Activated CD4-positive, alpha-beta T cell treated with anti-CD3 and anti-CD28 coated beads for 4 hours (primary cell): ENCODE results near the gene NUP54.

Experiments used
- DNase-seq, 2 donors: peaks; one replicate each; pipeline ENCODE4 v3.0.0-alpha.2; 2020

NUP54 gene, protein sequence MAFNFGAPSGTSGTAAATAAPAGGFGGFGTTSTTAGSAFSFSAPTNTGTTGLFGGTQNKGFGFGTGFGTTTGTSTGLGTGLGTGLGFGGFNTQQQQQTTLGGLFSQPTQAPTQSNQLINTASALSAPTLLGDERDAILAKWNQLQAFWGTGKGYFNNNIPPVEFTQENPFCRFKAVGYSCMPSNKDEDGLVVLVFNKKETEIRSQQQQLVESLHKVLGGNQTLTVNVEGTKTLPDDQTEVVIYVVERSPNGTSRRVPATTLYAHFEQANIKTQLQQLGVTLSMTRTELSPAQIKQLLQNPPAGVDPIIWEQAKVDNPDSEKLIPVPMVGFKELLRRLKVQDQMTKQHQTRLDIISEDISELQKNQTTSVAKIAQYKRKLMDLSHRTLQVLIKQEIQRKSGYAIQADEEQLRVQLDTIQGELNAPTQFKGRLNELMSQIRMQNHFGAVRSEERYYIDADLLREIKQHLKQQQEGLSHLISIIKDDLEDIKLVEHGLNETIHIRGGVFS

DNA sequence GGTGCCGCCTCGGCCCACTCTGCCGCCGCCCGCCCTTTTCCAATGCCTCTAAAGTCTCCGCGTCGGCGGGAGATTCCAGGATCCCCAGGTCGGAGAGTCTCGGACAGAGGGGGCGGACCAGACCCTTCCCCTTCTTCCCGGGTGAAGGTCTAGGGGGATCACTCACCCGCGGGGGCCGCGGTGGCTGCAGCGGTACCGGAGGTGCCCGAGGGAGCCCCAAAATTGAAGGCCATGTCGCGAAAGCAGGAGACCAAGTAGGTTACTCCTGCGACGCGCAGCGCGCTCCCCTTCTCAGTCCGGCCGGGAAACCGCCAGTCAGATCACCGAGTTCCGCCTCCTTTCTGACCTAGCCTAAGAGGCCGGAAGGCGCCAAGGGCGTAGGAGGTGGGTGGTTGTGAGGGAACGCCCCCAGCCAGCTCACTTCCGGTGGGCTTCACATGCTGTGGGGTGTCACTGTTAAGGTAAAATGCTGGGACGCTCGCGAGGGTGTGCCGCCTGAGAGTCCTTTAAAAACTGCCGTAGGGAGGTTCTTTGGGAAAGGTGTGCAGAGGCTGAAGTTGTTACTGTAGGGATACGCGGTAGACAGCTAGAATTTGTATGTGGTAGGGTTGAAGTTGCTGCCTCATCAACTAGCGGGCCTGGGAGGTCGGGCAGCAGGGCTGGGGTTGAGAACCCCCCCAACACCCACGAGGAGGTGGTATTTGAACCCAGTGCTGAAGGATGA, at the start of gene NUP54:
NUP54 (minus strand) TSS at position 256 of the 724 bp plus-strand sequence; CDS start at position 233, 23 bp downstream.
- peak; percentile 93 to 95 for DNase-seq

DNA sequence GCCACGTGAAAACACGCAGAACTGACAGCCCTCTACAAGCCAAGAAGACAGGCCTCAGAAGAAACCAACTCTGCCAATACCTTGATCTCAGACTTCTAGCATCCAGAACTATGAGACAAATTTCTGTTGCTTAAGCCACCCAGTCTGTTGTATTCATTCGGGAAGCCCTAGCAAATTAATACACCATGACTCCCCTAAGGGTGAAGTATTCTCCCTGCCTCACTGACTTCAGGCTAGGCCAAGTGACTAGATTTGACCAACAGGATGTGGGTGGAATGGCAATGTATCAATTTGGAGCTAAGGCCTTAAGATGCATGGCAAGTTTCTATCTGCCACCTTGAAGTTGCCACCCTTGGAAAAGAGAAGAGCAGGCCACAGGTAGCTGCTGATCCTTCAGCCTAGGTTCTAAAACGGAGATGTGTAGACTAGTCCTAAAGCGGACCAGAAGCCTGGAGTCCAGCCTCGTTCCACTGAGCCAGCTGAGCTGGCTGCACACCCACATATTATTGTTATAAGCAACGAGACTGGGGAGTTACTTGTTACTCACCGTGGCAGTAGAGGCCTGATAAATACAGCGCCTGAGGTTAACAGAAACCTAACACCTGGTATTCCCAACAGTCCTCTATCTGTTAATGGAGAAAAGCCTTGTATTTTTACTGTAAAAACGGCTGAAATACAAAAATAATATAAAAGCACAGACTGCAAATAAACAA, 49.0 kb upstream of the NUP54 start:
- DNase-seq, result no peak

DNA sequence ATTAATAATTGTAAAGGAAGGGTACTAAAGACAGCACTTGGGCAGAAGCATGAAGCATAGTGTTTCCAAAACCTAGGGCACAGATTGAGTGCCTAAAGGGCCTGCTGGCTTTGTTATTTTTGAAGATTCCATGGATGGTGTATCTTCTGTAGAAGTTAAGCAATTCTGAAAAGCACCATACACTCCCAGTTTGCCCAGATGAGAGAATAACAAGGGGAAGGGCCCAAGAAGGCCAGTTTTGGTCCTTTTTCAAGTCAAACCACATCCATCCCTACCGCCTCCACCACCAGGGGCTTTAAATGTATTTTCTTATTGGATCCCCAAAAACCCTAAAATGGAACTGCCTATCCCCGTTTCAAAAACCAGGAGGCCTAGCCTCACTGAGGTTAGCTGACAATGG, 48.2 kb upstream of the NUP54 start:
- DNase-seq, result no peak

DNA sequence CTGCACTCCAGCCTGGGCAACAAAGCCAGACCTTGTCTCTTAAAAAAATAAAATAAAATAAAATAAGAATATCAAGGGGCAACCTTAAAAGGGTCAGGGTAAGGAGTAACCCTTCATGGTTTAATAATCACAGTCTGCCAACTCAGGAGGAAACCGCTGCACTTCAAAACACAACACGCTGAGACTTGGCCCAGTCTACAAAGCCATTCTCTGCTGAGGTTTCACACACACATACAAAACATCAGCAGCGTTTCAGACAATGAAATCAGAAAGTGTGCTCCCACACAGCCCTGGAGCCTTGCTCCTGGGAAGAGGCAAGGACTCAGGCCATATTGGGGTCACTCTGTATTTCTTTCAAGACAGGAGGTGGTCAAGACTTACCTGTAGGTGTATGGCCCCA, 47.1 kb upstream of the NUP54 start:
- DNase-seq, result no peak

DNA sequence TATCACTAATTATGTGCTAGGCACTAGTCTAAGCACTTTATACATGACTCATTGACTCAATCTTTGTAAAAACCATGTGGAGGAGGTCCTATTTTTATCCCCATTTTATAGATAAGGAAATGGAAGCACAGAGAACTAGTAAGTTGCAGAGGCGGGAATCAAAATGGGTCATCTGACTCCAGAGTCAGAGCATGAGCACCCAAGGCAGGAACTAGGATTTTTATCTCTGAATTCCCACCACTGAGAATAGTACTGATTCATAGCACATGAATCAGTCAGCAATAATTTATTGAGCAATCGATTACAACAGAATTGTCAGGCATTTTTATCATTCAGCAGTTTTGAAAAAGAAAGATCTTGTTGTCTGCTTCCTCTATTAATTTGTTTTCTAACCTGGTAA, 46.1 kb upstream of the NUP54 start:
- no peak for DNase-seq

DNA sequence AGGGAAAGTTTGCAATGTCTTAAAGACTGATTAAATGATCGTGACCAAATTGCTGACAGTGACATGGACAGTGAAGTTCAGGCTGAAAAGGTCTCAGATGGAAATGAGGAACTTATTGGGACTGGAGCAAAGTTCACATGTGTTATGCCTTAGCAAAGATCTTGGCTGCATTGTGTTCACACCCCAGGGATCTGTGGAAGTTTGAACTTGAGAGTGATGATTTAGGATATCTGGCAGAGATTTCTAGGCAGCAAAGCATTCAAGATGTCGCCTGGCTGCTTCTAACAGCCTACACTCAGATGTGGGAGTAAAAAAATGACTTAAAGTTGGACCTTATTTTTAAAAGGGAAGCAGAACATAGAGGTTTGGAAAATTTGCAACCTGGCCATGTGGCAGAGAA, 44.0 kb upstream of the NUP54 start:
- no peak for DNase-seq

DNA sequence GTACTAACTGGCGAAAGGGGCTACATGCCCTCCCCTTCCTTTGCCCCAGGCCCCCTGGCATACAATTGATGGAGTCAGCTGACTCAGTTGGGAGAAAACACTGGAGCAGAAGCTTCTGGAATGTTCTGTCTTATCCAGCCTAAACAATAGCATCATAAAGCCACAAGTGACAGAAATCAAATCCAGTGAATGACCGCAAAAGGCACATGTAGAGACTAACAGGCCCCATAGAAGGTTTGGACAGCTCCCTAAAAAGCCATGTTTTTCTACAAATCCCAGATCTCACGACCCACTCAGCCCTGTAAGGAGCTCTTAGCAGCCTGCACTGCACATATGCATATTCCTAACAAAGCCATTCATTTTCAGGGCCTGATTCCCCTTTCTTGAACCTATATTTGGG, 40.4 kb upstream of the NUP54 start:
- no peak for DNase-seq

DNA sequence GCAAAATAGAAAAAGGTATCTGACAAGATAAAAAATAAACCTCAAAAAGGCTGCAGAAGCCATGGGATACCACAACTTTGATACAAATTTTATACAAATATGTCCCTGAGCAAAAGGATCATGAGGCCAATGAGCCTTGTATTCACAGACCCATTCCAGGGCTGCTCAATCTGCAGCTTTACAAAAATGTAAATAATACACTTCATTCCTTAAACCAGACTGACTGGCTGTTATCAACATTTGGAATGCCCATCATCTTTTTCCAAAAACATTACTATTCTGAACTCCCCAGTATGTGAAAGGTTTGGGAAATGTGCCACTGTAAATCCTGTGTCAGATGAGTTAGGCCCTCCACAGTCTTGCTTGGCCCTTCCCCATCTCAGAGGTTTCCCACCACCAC, 40.0 kb upstream of the NUP54 start:
- no peak for DNase-seq

DNA sequence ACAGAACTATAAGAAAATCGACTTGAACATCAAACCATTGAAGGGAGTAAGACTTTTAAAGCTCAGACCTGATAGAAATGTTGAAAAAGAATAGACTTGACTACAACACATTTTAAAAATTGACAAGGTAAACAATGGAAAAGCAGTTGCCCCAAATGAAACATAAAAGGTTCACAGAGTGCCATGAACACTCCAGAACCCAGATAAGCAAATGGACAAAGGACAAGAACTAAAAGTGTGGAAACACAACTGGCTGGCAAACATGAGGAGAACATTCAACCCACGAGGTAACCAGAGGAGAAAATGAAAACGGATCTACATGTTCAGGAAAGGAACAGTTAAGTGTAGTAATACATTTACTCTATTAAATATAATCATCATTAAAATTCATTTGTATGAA, 39.0 kb upstream of the NUP54 start:
- no peak for DNase-seq

DNA sequence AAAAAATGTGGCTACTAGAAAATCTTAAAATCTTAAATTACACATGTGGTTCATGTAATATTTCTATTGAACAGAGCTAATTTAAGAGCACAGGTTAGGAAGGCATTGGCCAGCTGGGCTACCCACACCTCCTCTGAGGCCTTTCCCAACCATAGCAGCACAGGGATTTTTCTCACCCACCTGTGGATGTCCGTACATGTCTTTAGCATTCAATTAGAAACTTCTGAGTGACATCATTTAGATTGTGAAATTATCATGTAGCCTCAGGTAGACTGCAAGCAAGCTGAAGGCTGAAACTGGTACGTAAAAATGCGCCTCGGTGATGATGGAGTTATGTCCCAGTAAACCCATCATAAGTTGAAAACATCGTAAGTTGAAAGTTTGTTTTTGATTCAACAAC, 34.3 kb upstream of the NUP54 start:
- DNase-seq, result no peak

DNA sequence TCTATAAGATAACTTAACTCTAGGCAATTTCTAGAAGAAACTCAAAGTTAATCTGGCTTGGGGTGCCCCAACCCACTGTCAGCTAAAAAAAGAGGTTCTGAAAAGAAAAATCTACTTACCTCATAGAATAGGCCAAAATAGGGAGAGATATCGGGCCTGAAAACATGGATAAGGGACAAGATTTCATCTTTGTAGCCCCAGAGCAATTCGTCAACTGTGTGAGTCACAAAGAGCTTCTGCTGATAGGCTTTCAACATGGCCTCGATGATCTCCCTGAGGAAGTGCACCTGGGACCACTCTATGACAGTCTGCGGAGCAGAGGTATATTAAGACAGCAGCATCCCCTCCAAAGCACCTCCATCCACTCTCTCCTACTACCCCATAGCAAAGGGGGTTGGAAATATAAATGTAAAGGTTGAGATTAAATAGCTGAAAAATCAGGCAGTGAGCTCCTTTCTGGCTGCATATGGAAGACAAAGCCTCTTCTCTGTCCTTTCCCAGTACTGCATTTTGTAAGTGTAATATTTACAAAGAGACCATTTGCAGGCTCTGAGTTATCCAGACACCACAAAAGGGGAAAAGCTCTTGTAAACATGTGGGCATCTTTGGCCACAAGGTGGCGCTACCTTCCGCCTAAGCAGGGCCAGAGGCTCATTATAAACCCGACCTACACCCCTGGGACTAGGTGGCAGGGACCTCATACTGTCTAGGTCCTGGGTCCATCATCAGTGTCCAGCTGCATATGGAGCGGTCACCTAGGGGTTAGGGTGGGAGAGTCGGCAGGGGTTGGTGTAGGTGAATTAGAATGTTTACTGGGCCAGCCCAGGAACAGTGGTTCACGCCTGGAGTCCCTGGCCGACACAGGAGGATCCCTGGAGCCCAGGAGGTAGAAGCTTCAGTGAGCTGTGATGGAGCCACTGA, 31.5 kb upstream of the NUP54 start:
- DNase-seq, result peak; percentile 78 to 82

DNA sequence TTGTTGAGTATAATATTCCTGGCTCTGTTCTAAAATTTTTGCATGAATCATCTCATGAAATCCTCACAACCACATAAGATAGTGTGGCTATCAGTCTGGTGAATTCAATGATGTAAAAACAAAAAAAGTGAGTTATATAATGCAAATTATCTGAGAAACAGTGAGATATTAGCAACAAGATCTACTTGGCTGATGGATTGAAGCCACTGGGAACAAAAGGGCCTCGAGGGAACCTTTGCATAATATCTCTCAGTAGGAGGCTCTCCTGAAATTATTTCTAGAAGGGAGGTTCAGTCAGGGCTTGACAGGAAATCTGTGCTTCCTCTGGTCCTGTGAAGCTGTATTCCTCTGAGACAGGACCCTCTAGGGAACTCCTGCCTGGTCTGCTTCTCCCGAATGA, 30.1 kb upstream of the NUP54 start:
- no peak for DNase-seq

DNA sequence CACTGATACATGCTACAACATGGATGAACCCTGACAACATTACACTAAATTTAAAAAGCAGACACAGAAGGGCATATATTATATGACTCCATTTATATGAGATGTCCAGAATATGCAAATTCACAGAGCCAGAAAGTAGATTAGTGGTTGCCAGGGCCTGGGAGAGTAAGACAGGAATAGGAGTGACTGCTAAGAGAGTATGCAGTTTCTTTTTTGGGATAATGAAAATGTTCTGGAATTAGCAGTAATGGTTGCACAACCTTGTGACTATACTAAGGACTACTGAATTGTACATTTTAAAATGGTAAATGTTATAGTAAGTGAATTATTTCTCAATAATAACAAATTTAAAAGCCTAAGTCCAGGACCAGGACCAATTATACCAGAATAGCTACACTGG, 29.5 kb upstream of the NUP54 start:
- no peak for DNase-seq

DNA sequence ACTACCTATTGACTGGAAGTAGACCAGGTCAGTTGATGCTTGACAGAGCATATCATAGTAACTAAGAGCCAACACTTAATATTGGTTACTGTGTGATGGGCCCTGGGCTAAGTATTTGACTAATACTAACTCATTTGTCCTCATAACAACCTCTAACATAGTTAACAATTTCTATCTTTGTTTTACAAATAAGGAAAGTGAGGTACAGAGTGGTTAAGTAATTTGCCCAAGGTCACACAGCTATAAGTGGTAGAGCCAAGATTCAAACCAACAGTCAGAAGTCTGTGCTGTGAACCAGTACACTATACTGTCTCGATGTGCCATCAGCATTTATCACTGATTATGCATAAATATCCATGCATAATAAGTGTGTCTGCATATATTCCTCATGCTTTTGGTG, 27.1 kb upstream of the NUP54 start:
- DNase-seq, result no peak

DNA sequence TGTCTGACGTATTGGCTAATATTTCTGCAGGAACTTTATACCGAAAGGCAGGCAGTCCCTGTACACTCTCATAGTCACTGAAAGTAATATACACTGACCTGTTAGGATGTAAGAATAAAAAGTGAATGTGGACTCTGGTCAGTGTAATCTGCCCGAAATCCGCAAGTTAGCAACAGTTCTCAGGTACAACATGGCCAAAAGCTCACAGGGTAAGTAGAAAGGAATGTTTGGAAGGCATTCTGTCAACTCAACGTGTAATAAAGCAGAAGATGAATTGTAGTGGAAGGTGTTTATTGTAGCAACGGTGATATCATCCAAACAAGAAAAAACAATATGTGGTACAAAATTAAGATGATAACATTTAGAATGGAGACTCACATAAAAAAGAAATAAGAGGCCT, 26.0 kb upstream of the NUP54 start:
- no peak for DNase-seq

DNA sequence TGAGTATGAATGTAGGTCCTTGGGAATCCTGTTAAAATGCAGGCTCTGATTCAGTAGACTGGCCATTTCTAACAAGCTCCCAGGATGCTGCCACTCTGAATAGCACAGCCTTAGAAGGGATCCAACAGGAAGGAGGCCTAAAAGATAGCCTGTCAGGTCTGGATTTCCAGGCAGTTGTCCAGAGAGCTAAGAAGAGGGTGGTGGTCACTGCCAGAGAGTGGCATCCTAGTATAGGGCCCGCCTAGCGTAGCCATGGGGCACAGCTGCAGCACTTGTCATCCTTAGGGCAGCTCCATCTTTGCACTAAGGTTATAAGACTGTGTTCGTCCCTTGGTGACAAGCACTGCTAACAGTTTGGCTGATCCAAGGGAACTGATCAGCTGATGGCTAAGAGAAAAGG, 20.5 kb upstream of the NUP54 start:
- no peak for DNase-seq

DNA sequence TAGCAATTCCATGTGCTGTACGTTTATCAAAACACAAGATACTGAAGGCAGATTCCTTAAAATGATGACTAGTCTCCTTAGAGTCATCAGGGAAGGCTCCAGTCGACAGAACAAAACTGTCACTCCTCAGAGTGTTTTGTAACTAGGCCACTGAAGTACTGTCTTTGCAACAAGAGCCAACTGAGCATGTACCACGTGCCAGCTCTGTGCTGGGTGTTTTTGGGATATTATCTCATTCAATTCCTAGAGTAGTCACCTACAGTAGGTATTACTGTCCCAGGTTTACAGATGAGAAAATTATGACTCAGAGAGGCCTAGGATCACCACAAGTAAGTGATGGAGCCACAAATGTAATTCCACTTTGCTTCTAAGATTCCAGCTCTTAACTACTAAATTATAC, 18.3 kb upstream of the NUP54 start:
- no peak for DNase-seq

DNA sequence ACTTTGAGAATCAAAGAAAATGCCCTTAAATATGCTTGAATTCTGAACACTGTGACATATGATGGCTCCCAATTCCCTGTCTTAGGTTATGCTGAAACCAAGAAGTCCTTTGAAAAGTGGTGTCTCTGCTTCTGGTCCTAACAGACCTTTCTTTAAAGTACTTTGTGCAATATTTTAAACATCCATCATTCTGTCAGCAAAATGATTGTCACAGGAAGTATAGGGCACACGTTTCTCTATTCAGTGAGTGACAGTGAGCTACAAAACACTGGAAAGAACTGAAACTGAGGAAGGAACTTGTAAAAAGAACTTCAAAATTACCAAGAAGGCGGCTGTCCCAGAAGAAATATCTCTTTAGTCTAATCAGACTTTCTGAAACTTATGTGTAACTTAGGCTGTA, 12.2 kb upstream of the NUP54 start:
- no peak for DNase-seq

DNA sequence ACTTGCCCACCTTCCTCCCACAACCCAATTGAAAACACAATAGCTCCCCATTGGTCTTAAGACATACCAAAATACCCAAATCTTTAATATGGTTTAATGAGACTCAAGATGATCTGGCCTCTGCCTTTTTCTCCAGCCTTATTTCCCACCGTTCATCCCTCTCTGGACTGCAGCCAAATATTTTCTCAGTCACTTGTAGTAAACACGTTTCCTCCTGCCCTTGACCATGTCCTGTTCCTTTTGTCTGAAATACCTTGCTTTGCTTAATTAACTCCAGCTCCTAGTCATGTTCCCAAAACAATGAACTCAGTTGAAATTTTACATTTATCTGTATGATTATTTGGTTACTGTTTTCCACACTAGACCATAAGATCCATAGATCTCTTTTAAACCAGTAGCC, 8.4 kb upstream of the NUP54 start:
- DNase-seq, result no peak

DNA sequence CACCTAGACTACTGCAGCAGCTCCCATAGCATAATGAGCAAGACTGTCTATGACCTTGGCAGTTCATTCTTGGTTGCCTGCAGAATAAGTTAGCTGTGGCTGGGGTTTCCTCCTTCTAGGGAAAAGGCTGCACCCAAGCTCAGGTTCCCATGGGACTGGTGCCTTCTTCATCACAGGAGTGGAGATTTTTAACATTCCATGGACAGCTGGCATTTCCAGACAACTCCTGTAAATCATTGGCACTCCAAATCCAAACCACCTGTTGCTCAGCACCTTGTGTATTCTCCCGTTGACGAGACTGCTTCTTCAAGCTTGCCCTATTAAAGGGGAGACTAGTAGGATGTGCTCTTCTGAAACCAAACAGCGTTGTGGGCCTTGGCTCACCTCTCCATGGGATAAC, 7.8 kb upstream of the NUP54 start:
- DNase-seq, result no peak

DNA sequence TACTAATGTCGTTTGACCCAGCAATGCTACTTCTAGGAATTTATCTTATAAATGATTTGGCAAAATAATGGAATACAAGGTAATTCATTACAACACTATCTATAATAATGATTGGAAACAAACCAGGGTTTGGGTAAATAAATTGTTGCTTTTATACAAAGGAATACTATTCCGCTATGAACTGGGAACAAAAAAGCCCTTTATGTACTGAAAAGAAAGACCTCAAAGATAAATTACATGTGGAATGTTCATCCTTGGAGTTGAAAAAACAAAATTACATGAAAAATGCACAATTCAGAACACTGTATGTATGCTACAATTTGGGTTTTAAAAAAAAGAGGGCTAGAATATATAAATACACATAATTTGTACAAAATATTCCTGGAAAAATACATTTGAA, 5.2 kb upstream of the NUP54 start:
- no peak for DNase-seq

DNA sequence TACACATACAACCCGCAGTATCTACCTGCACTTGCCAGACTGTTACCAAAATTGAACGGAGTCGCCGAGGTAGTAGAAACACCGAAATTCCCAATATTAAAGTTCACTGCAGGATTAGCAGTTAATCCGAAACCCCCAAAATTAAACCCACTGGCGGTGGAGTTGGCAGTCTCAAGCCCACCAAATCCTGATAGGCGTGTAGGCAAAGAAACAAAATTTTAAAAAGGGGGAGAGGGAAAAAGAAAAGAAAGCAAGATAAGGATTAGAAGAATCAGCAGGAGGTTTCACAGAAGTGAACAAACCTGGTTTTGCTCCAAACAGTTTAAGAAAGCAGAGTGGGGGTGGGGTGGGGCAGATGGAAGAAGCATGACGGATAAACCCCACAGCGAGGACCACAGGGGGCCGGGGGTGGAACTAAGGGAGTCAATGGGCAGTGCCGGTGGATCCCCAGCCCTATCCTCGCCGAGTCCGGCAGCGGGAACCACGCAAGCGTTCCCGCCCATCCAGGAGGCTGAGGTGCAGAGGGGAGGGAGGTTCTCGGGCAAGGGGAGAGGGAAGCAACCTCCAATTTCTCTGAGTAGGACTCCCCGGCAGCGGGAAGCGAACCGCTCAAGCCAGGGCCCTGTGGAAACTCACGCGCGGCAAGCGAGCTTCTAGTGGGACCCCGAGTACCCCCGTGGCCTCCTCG, 599 bp downstream of the NUP54 start:
- peak; percentile 13 to 26 for DNase-seq
